Natural killer cell (primary cell): Measurements from ENCODE around the gene PRR35. TPM values are rescaled to one million over a fixed set of nuclear protein-coding genes. Genes with fewer than 3 reads are reported as not detected.

Experiments
- ATAC-seq, 3 donors: fragments of 150-1000 bp in 2 of 3; fragments of 200-7000 bp in 1 of 3; cut with Tn5 transposase; 1 replicate in 1 of 3; 2 replicates in 2 of 3; pipeline ENCODE4 v1.10.0; 2021; ENCODE audit warnings: mild to moderate bottlenecking in 2 of 3, moderate library complexity in 2 of 3
- DNase-seq, 2 donors: peaks; one replicate each; pipeline versions ENCODE4 v3.0.0 to v3.0.0-alpha.2; 2013 to 2021; ENCODE audit warnings: mixed read lengths in 1 of 2
- H3K27ac ChIP-seq: one replicate; pipeline ENCODE4 v1.5.1; 2013; ENCODE audit warnings: mild to moderate bottlenecking, low read length
- H3K27me3 ChIP-seq: one replicate; pipeline ENCODE4 v1.6.1; 2013; ENCODE audit warnings: low read length; ENCODE audit not compliant: control insufficient read depth, insufficient read depth
- H3K36me3 ChIP-seq: one replicate; pipeline ENCODE4 v1.6.1; 2013; ENCODE audit warnings: low read length; ENCODE audit not compliant: control insufficient read depth, insufficient read depth
- H3K4me1 ChIP-seq: one replicate; pipeline ENCODE4 v1.6.1; 2013; ENCODE audit warnings: low read length; ENCODE audit not compliant: control insufficient read depth, insufficient read depth
- H3K4me3 ChIP-seq: one replicate; pipeline ENCODE4 v1.5.1; 2013; ENCODE audit warnings: low read length
- H3K9me3 ChIP-seq: one replicate; pipeline ENCODE4 v1.6.1; 2013; ENCODE audit warnings: low read length; ENCODE audit not compliant: control insufficient read depth, insufficient read depth
- H3K27ac Mint-ChIP-seq, 2 donors: one replicate each; pipeline ENCODE4 v1.8.0; 2022; ENCODE audit warnings: mild to moderate bottlenecking in 2 of 2, mixed read lengths in 2 of 2, moderate library complexity in 1 of 2
- H3K27me3 Mint-ChIP-seq, 2 donors: one replicate each; pipeline ENCODE4 v1.8.0; 2022; ENCODE audit warnings: low read depth in 2 of 2, mixed read lengths in 2 of 2
- H3K36me3 Mint-ChIP-seq: one replicate; pipeline ENCODE4 v1.8.0; 2022; ENCODE audit warnings: mixed read lengths
- H3K4me1 Mint-ChIP-seq, 2 donors: one replicate each; pipeline ENCODE4 v1.8.0; 2022; ENCODE audit warnings: mixed read lengths in 2 of 2
- H3K4me3 Mint-ChIP-seq: one replicate; pipeline ENCODE4 v1.8.0; 2022; ENCODE audit warnings: mild to moderate bottlenecking, moderate library complexity, mixed read lengths
- H3K9me3 Mint-ChIP-seq, 2 donors: one replicate each; pipeline ENCODE4 v1.8.0; 2022; ENCODE audit warnings: mixed read lengths in 2 of 2
- CTCF ChIP-seq: fragments of 200-600 bp; IDR thresholded peaks from one replicate; pipeline ENCODE4 v1.8.0; 2022; ENCODE audit warnings: antibody characterized with exemption
- WGBS: methylation state at CpG from one replicate; pipeline ENCODE4 v1.1.7; 2013; ENCODE audit warnings: missing lambda C conversion rate; ENCODE audit not compliant: insufficient coverage; 5-methylcytosine and 5-hydroxymethylcytosine counted together
- intact Hi-C: fragments of 100-400 bp; cut with micrococcal nuclease; formaldehyde crosslinking; loops from one replicate; pipeline ENCODE4 v1.14.2; 2022
- total RNA-seq, 4 donors: library from RNA; stranded (reverse); fragments of 120-200 nt in 1 of 4; gene quantifications; one replicate each; pipeline versions ENCODE4 v1.2.3 to v1.2.4, GENCODE V29; 2013 to 2022

PRR35 gene
- total RNA-seq, 3 donors from 2014 or later (not counting 1 experiment from before 2014, with no cell fraction given) = 0.20 TPM; not detected in 2

GRCh38 chr16:582614-583331 lies 22.6 kb downstream of the PRR35 start:
- H3K9me3 Mint-ChIP-seq = no peaks in the 10 kb centered on the region
- Histone ChIP-seq H3K36me3 (no peaks in the 10 kb centered on the region), H3K9me3 (no peaks in the 10 kb centered on the region), H3K27me3 (no peaks in the 10 kb centered on the region), H3K4me1 (peaks cover 12% of the 10 kb centered on the region), H3K27ac (no peak overlapping the region), H3K4me3 (no peak overlapping the region)
- no peaks in the 10 kb centered on the region for H3K36me3 Mint-ChIP-seq
- 94% methylated on average over 21 of the region's 21 CpGs for WGBS
- ATAC-seq (no peak), DNase-seq (no peak)
- H3K27ac Mint-ChIP-seq = no peak overlapping the region
- no peaks in the 10 kb centered on the region for H3K27me3 Mint-ChIP-seq
- H3K4me1 Mint-ChIP-seq = no peaks in the 10 kb centered on the region
- H3K4me3 Mint-ChIP-seq = no peak overlapping the region
- intact Hi-C loops = no loop called here
- TF ChIP-seq CTCF = no peak

- Mint-ChIP-seq H3K9me3 (no peaks in the 10 kb centered on the region), H3K27me3 (no peaks in the 10 kb centered on the region), H3K4me3 (no peak overlapping the region), H3K36me3 (no peaks in the 10 kb centered on the region), H3K4me1 (peaks cover 0 to 4% of the 10 kb centered on the region in 2 donors), H3K27ac (no peak overlapping the region)
- H3K4me3 ChIP-seq = no peak overlapping the region
- H3K4me1 ChIP-seq = peaks cover 19% of the 10 kb centered on the region
- intact Hi-C loops = no loop called here
- H3K27me3 ChIP-seq = no peaks in the 10 kb centered on the region
- no peaks in the 10 kb centered on the region for H3K36me3 ChIP-seq
- ATAC-seq (no peak), DNase-seq (no peak)
- 81% methylated on average over 16 of the region's 16 CpGs for WGBS
- H3K27ac ChIP-seq = no peak overlapping the region
- no peak for TF ChIP-seq CTCF
- no peaks in the 10 kb centered on the region for H3K9me3 ChIP-seq
These were observed 23.2 kb downstream of the PRR35 start for GRCh38 chr16:583470-583814.

- no peak for ATAC-seq
- H3K27ac ChIP-seq = no peak overlapping the region
- TF ChIP-seq CTCF = no peak
- DNase-seq = no peak
- Mint-ChIP-seq H3K4me1 (peaks cover 0 to 7% of the 10 kb centered on the region in 2 donors), H3K27ac (no peak overlapping the region), H3K4me3 (no peak overlapping the region), H3K36me3 (no peaks in the 10 kb centered on the region), H3K27me3 (no peaks in the 10 kb centered on the region), H3K9me3 (no peaks in the 10 kb centered on the region)
- 78% methylated on average over 36 of the region's 38 CpGs for WGBS
- H3K4me3 ChIP-seq = no peak overlapping the region
- no peaks in the 10 kb centered on the region for H3K27me3 ChIP-seq
- intact Hi-C loops = no loop called here
- no peaks in the 10 kb centered on the region for H3K9me3 ChIP-seq
- H3K36me3 ChIP-seq = no peaks in the 10 kb centered on the region
- peaks cover 18% of the 10 kb centered on the region for H3K4me1 ChIP-seq
These were observed 23.8 kb downstream of the PRR35 start for GRCh38 chr16:583815-584591.
